Caco-2 (cell line): ENCODE measurements around the gene PLD4. TPM values are rescaled to one million over a fixed set of nuclear protein-coding genes. Genes with fewer than 3 reads are reported as not detected.

ENCODE experiments used
- BruUV-seq: library from RNA; stranded (reverse); fragments of 400-500 nt; replicated peaks from 2 replicates; lab custom pipeline; 2021; lab: Mats Ljungman, UMichigan
- CTCF ChIA-PET: fragments of 300-600 bp; sonication (Branson Sonifier 250); formaldehyde crosslinking; loops from one replicate; lab custom pipeline; 2022; ENCODE audit warnings: antibody characterized with exemption; lab: Charles Lee
- POLR2A ChIA-PET: fragments of 300-600 bp; sonication (Branson Sonifier 250); formaldehyde crosslinking; loops from one replicate; lab custom pipeline; 2022; ENCODE audit warnings: antibody characterized with exemption; lab: Charles Lee
- DNase-seq, 2 experiments: peaks; one replicate each; pipeline versions ENCODE4 v3.0.0 to v3.0.0-alpha.2; 2020 to 2022
- H3K27me3 ChIP-seq: replicated peaks from 2 replicates; pipeline ENCODE4 v1.6.0; 2011; ENCODE audit warnings: low read length; ENCODE audit not compliant: control insufficient read depth, insufficient read depth
- H3K36me3 ChIP-seq: 2 replicates; pipeline ENCODE4 v1.5.1; 2011; ENCODE audit warnings: low read length; ENCODE audit not compliant: control insufficient read depth, insufficient read depth
- H3K4me1 ChIP-seq: fragments of 250-450 bp; sonication (Bioruptor Pico); 2 replicates; pipeline ENCODE4 v1.5.1; 2020; ENCODE audit warnings: mild to moderate bottlenecking
- H3K4me3 ChIP-seq: 2 replicates; pipeline ENCODE4 v1.5.1; 2011; ENCODE audit warnings: low read depth, mild to moderate bottlenecking, control low read depth, low read length
- H3K9me3 ChIP-seq: fragments of 250-450 bp; sonication (Bioruptor Pico); 2 replicates; pipeline ENCODE4 v1.5.1; 2020; ENCODE audit warnings: mild to moderate bottlenecking, moderate library complexity
- H3K27ac Mint-ChIP-seq: one replicate; pipeline ENCODE4 v1.8.0; 2022; ENCODE audit warnings: mixed read lengths; ENCODE audit not compliant: unreplicated experiment
- H3K27me3 Mint-ChIP-seq: one replicate; pipeline ENCODE4 v1.8.0; 2022; ENCODE audit warnings: mixed read lengths; ENCODE audit not compliant: insufficient read depth, unreplicated experiment
- H3K36me3 Mint-ChIP-seq: one replicate; pipeline ENCODE4 v1.8.0; 2022; ENCODE audit warnings: mild to moderate bottlenecking, mixed read lengths; ENCODE audit not compliant: insufficient read depth, unreplicated experiment
- H3K4me1 Mint-ChIP-seq: one replicate; pipeline ENCODE4 v1.8.0; 2022; ENCODE audit warnings: low read depth, mixed read lengths; ENCODE audit not compliant: unreplicated experiment
- H3K4me3 Mint-ChIP-seq: one replicate; pipeline ENCODE4 v1.8.0; 2022; ENCODE audit warnings: mild to moderate bottlenecking, moderate library complexity, mixed read lengths; ENCODE audit not compliant: unreplicated experiment
- H3K9me3 Mint-ChIP-seq: one replicate; pipeline ENCODE4 v1.8.0; 2022; ENCODE audit warnings: mixed read lengths; ENCODE audit not compliant: unreplicated experiment
- CTCF ChIP-seq, 2 experiments: fragments of 200-600 bp in 1 of 2; IDR thresholded peaks; 1 replicate in 1 of 2; 2 replicates in 1 of 2; pipeline versions ENCODE4 v1.5.1 to v1.8.0; 2011 to 2022; ENCODE audit warnings: antibody characterized with exemption in 1 of 2, control low read depth in 1 of 2, inconsistent platforms in 1 of 2, low read depth in 1 of 2, low read length in 1 of 2, mild to moderate bottlenecking in 1 of 2, moderate library complexity in 1 of 2; ENCODE audit not compliant: insufficient read depth in 1 of 2, severe bottlenecking in 1 of 2, unreplicated experiment in 1 of 2
- intact Hi-C: fragments of 100-400 bp; cut with micrococcal nuclease; formaldehyde crosslinking; loops from one replicate; pipeline ENCODE4 v1.10.0; 2022; ENCODE audit not compliant: unreplicated experiment
- total RNA-seq: library from RNA; stranded (reverse); gene quantifications from 2 replicates; pipeline ENCODE4 v1.2.3, GENCODE V29; 2022

PLD4 gene
- total RNA-seq, 1 experiment from 2014 or later = not detected

- intact Hi-C loops = loop anchor here (5.0 kb wide), 1 partner anchor 512 kb away; the partner anchor contains the start of gene CRIP1
- H3K4me3 Mint-ChIP-seq = no peak overlapping the region
- H3K27me3 ChIP-seq = no peaks in the 10 kb centered on the region
- H3K36me3 Mint-ChIP-seq = no peaks in the 10 kb centered on the region
- H3K36me3 ChIP-seq = no peaks in the 10 kb centered on the region
- H3K27me3 Mint-ChIP-seq = peaks cover 2% of the 10 kb centered on the region
- H3K4me1 Mint-ChIP-seq = peaks cover 7% of the 10 kb centered on the region
- H3K27ac Mint-ChIP-seq = no peak overlapping the region
- DNase-seq = peak in 1 of 2 experiments; percentile 23
- H3K9me3 ChIP-seq = no peaks in the 10 kb centered on the region
- H3K4me1 ChIP-seq = peaks cover 13% of the 10 kb centered on the region
- ChIA-PET CTCF (interaction anchor here (0.5 to 1.5 kb wide), 9 partner anchors 11 to 390 kb away, joined by 3 to 7 read pairs (median 4); partner anchors contain the start of genes CDCA4 and CLBA1), POLR2A (no interaction called here)
- TF ChIP-seq CTCF (IDR thresholded peaks at IDR 0.05; ENCODE audit: insufficient read depth in 1 of 2, low read depth in 1 of 2, low read length in 1 of 2, severe bottlenecking in 1 of 2, unreplicated experiment in 1 of 2) = no peak
- H3K9me3 Mint-ChIP-seq = no peaks in the 10 kb centered on the region
- BruUV-seq = no TSS peak
- H3K4me3 ChIP-seq = no peak overlapping the region
These were observed 50.1 kb downstream of the PLD4 start for GRCh38 chr14:104974665-104975390.

- TF ChIP-seq CTCF (IDR thresholded peaks at IDR 0.05; ENCODE audit: insufficient read depth in 1 of 2, low read depth in 1 of 2, low read length in 1 of 2, severe bottlenecking in 1 of 2, unreplicated experiment in 1 of 2) = peak in 1 of 2 experiments; percentile 33
- Mint-ChIP-seq H3K27ac (no peak overlapping the region), H3K27me3 (peaks cover 2% of the 10 kb centered on the region), H3K4me3 (peak overlapping the region; percentile 59), H3K4me1 (peaks cover 7% of the 10 kb centered on the region), H3K9me3 (no peaks in the 10 kb centered on the region), H3K36me3 (no peaks in the 10 kb centered on the region)
- no peak overlapping the region for H3K4me3 ChIP-seq
- POLR2A ChIA-PET = no interaction called here
- H3K36me3 ChIP-seq = no peaks in the 10 kb centered on the region
- DNase-seq = peak in 1 of 2 experiments; percentile 37
- no peaks in the 10 kb centered on the region for H3K9me3 ChIP-seq
- intact Hi-C loops = loop anchor here (1.0 to 5.0 kb wide), 3 partner anchors 70 to 512 kb away; partner anchors contain the start of gene CRIP1
- no TSS peak for BruUV-seq
- H3K4me1 ChIP-seq = peaks cover 13% of the 10 kb centered on the region
- H3K27me3 ChIP-seq = no peaks in the 10 kb centered on the region
- CTCF ChIA-PET = interaction anchor here (0.5 to 1.5 kb wide), 7 partner anchors 10 to 184 kb away, joined by 3 to 7 read pairs (median 4); partner anchors contain the start of genes CDCA4 and CLBA1
These were observed 51.0 kb downstream of the PLD4 start for GRCh38 chr14:104975481-104976197.
